Ecto neural progenitor cell (in vitro differentiated cells): ENCODE data around the gene PRKAR2B.
"Not testable (repeated sequence)": the region's sequence is repeated elsewhere in the genome, so short reads cannot be mapped to it uniquely, and the experiment has no call there.

ENCODE experiments used
- DNase-seq: peaks from one replicate; pipeline ENCODE4 v3.0.0-alpha.2; 2018; ENCODE audit warnings: low spot score

The PRKAR2B gene

DNA sequence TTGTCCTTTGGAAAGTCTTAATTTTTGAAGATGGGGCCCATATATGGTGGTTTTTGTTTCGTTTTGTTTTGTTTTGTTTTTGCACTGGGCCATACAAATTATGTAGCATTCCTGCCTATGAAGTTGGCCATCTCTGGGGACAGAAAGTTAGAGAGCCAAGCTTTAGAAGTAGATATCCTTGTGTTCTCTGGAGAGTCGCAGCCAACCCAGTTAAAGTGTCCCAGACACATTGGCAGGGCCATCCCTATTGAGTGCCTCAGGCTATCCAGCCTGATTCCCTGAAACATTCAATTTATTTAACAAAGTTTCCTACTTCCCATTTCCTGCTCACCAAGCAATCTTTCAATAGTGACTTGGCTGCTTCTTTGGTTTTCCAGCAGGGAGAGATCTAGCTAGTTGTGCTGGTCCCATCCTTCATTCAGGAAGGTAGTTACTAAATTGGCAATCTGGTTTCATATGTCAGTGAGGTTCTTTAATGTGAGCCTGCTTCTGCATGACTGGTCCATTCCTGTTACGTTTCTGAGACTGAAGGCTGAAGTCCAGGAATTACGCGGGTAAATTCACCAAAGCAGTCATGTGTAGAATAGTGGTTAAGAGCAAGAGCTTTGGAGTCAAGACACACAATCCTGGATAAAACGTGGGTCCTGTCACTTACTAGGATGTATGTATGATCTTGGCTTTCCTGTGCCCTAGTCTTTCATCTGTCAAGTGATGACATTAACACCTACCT lies 75.0 kb downstream of the PRKAR2B start:
- DNase-seq, result no peak

DNA sequence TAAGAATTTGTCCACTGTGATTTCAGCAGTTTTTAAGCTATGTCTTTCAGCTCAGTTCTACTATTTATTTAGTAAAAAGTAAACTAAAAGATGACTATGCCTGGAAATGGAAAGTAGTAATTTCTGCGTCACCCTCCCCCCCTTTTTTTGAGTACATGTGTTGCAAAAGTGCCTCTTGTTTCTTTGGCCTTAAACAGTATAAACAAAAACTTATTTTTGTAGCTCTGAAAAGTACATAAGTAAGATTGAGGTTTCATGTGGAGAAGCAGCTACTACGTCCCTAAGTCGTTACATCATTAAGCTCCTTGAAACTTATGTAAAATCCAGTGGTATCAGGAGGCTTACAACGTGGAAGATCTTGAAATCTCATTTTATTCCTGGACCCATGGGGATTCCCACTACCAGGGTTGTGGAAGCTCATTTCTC lies 78.0 kb downstream of the PRKAR2B start:
- DNase-seq, result no peak

DNA sequence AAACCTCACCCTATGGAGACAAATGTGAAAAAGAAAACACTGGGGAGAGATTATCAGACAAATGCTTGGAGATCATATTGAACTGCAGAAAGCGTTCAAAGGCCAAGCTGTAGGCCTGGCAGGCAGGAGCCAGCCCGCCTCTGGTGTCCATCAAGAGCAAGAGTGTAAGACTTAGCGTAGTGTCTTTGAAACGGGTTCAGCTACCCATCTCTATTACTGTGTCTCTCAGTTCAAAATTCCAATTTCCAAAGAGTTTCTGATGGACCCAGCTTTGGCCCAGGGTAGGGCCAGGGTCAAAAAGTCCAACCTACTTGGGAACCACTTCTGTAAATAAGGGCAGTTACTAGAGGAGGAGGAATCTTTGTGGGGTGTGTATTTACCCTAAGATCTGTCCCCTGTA lies 78.9 kb downstream of the PRKAR2B start:
- DNase-seq, result no peak

- no peak for DNase-seq
These were observed 81.0 kb downstream of the PRKAR2B start for GRCh38 chr7:107125475-107125874.

DNA sequence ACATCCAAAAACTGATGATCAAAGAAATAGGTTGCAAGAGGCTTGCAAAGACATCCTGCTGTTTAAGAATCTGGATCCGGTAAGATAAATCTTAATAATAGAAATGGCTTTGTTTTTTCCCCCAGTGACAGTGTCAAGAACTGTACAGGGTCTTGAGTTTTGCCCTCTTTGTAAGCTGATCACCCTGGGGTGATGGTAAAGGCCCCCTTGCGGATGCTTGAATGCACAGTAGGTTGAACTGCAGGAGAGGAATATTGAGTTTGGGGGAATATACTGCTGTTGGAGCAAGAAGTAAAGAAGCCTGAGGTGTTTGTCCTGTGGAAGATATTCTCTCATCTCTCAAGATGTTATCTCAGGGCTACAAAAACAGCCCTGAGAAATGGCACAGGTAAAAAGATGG lies 83.7 kb downstream of the PRKAR2B start:
- DNase-seq, result no peak

DNA sequence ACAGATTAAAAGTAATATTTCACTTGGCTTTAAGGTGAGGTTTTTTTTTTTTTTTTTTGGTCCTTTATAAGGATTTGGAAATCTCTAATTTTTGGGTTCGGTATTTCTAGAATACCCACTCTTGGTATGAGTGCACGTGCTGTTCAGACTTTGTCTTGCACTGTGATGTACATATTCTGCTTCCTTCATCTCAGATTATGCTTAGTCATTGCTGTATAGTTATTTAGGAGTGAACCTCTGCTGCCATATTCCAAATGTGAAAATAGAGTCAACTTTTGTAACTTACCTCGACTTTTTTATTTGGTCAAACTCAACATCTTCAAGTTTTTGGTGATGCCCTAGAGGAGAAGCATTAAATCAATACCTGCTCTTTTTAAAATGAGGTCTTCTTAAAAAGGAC lies 84.2 kb downstream of the PRKAR2B start:
- no peak for DNase-seq

GRCh38 chr7:107130487-107131220 lies 86.1 kb downstream of the PRKAR2B start:
- DNase-seq, result no peak

DNA sequence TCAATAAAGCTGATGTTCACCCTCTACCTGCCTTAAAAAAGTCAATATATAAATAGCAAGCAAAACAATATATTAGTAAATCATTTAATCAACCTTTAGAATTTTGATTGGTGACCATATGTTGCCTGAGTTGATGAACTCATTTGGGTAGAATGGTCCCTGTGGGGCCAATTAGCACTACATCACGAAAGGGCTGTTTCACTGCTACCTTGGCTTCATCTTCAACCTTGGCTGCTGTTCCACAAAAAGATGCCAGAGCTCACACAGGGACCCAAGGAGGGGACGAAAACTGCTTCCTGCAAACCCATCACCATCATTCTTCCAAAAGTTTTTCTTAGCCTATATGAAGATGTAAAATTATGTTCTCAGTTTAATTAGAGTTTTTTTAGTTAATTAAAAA lies 88.9 kb downstream of the PRKAR2B start:
- no peak for DNase-seq

- DNase-seq, result no peak
These were observed 94.4 kb downstream of the PRKAR2B start for GRCh38 chr7:107138696-107139420.

DNA sequence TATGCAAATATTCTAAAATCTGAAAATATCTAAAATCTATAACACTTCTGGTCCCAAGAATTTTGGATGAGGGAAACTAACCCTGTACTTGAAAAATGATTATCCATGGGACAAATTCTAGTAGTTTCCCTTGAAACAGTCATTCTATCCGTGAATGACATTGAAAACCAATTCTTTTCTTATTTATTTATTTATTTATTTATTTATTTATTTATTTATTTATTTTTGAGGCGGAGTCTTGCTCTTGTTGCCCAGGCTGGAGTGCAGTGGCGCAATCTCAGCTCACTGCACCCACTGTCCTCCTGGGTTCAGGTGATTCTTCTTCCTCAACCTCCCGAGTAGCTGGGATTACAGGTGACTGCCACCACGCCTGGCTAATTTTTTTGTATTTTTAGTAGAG lies 99.4 kb downstream of the PRKAR2B start:
- DNase-seq, result not testable (repeated sequence)

GRCh38 chr7:107145067-107145838 lies 100.7 kb downstream of the PRKAR2B start:
- no peak for DNase-seq

DNA sequence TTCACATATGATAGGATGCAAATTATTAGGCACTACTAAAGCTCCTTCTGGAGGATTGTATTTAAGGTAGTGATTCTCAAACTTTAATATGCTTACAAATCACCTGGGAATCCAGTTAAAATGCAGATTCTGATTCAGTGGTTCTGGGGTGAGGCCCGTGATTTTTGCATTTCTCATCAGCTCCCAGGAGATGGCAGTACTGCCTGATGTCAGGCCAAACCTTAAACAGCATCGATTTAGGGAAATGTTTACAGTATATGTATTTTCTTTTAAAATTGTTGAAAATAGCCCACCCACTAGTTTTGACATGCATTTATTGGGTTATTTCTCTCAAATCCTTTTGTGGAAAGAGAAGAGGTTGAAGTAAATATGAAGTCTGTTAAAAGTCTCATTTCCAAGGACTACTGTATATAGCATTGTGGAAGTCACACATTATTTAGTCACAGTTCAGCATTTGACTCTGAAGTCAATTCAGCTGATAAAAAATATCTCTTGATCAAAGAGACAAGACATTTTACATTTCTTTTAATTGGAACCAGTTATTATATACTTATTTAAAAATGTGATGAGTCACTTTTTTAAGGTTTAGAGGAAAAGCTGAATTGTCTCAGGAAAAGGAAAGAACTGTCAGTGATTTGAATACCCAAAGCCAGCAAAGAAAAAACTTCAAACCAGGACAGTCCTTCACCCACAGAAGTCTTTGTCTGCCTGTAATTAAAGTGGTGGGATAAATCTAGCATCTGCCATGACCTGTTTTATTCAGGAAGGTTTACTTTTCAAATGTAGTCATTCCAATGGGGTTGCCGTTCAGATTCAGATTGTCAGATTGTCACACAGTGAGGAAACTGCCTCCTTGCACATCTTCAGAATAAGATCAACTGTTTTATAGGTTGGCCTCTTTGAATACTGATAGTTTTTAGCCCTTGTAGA lies 103.2 kb downstream of the PRKAR2B start:
- no peak for DNase-seq

DNA sequence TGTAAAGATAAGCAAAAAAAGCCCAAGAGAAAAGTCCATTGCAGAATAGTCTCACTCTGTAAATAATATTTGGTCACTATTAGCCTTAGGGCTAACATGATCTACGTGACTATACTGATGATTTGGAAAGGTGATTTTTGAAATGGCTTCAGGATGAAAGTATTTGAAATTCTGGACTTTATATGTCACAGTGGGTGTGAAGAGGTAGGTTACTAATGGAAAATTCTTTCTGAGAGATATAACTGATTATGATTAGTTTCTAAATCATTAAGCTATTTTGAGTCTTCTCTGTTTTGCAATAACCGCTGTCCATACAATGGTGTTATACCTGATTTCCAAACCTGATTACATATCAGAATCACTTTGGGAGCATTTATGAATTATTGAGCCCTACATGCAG lies 104.2 kb downstream of the PRKAR2B start:
- DNase-seq, result no peak

- no peak for DNase-seq
These were observed 105.4 kb downstream of the PRKAR2B start for GRCh38 chr7:107149863-107150262.

DNA sequence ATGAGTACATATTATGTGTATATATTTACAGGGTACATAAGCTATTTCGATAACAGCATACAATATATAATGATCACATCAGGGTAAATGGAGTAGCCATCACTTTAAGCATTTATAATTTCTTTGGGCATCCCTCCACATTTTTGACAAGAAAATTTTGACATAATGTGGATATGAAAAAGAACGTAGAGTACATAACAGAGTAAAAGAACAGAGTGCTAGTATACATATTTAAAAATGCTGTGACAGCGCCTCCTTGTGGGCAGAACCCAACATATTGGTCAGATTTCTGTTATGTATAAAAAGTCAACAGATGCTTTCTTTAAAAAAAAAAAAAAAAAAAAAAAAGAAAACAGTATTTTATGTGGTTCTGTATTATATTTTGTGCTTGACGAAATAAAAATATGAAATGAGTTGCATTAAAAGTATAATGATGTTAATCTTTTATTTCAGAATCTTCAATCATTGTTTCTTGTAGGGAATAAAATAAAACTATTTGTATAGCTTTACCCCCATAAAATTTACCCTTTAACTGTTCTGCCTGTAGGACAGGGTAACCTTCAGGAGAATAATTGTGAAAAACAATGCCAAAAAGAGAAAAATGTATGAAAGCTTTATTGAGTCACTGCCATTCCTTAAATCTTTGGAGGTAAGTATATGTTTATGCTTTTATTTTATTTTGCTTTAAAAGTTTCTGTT lies 106.0 kb downstream of the PRKAR2B start:
- DNase-seq, result peak; percentile 59

- DNase-seq, result no peak
These were observed 107.0 kb downstream of the PRKAR2B start for GRCh38 chr7:107151538-107151937.

DNA sequence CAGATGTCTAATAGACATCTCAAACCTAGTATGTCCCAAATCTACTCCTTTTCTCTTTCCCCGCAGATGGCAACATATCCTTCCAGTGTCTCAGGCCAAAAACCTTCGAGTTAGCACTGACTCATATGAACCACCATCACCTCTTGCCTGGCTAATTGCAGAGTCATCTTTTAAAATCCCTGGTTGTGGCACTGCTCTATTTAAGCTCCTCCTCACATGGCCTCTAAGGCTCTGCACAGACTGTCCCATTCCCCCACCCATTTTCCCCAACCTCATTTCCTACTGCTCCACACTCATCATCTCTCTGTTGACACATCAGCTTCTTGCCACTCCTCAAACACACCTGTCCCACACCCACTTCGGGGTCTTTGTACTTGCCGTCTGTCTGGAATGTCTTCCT lies 107.5 kb downstream of the PRKAR2B start:
- DNase-seq, result no peak

DNA sequence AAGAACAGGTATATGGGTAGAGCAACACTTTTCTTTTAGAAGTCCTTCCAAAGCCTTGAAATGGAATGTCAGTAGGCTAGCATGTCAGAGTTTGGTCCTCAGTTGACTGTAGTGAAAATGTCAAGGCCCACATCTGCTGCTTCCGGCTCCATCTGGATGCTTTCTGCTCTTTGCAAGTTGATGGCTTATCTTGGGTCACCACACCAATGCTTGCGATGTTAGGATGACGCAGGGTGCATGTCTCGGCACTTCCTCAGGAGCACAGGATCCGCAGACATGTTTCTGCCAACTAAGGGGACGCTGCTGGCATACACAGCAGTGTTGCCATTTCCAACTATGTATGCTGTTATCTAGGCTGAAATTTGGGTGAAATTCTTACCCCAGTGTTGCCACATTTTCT lies 110.3 kb downstream of the PRKAR2B start:
- no peak for DNase-seq

- not testable (repeated sequence) for DNase-seq
These were observed 111.2 kb downstream of the PRKAR2B start for GRCh38 chr7:107155726-107156125.

- no peak for DNase-seq
These were observed 112.6 kb downstream of the PRKAR2B start for GRCh38 chr7:107157091-107157490.
